Suprapubic skin (tissue), 4 donors: ENCODE measurements around the gene PRSS56. TPM values are rescaled to one million over a fixed set of nuclear protein-coding genes. Genes with fewer than 3 reads are reported as not detected.
"Not testable (repeated sequence)": the region's sequence is repeated elsewhere in the genome, so short reads cannot be mapped to it uniquely, and the experiment has no call there.

Source experiments
- DNase-seq, 2 donors: peaks; one replicate each; pipeline ENCODE4 v3.0.0-alpha.2; 2019; ENCODE audit warnings: low spot score in 2 of 2
- H3K27ac ChIP-seq: fragments of 200-600 bp; sonication (generic); one replicate; pipeline ENCODE4 v1.5.1; 2019
- H3K27me3 ChIP-seq: fragments of 200-600 bp; sonication (generic); one replicate; pipeline ENCODE4 v1.5.1; 2019
- H3K36me3 ChIP-seq: fragments of 200-600 bp; sonication (generic); one replicate; pipeline ENCODE4 v1.5.1; 2019
- H3K4me1 ChIP-seq: fragments of 200-600 bp; sonication (generic); one replicate; pipeline ENCODE4 v1.5.1; 2019
- H3K4me3 ChIP-seq: fragments of 200-600 bp; sonication (generic); one replicate; pipeline ENCODE4 v1.5.1; 2019; ENCODE audit warnings: mild to moderate bottlenecking
- H3K9me3 ChIP-seq: fragments of 200-600 bp; sonication (generic); one replicate; pipeline ENCODE4 v1.5.1; 2019
- EP300 ChIP-seq: sonication (generic); formaldehyde crosslinking; IDR thresholded peaks from one replicate; pipeline ENCODE4 v1.6.1; 2017; ENCODE audit warnings: antibody characterized with exemption
- POLR2A ChIP-seq, 2 donors: fragments of 450-650 bp; IDR thresholded peaks; one replicate each; pipeline ENCODE4 v1.6.1; 2017; ENCODE audit warnings: antibody characterized with exemption in 2 of 2, mild to moderate bottlenecking in 2 of 2, moderate library complexity in 2 of 2
- POLR2AphosphoS5 ChIP-seq, 3 donors: sonication (generic); formaldehyde crosslinking; IDR thresholded peaks; one replicate each; pipeline ENCODE4 v1.6.1; 2017; ENCODE audit warnings: antibody characterized with exemption in 3 of 3
- WGBS: methylation state at CpG from one replicate; pipeline ENCODE4 v1.1.5; 2018; 5-methylcytosine and 5-hydroxymethylcytosine counted together
- total RNA-seq, 4 donors: library from RNA; depleted of rRNA; stranded (reverse); fragments of >200 nt; gene quantifications; one replicate each; pipeline ENCODE4 v1.1.0, GENCODE V29; 2016
- TF ChIP-seq, protein P1 (sequence below), 2 donors: fragments of 200-600 bp in 1 of 2; fragments of 450-650 bp in 1 of 2; sonication (generic) in 1 of 2; IDR thresholded peaks; one replicate each; pipeline ENCODE4 v1.5.1; 2016 to 2019; ENCODE audit warnings: antibody characterized with exemption in 2 of 2, mild to moderate bottlenecking in 1 of 2, moderate library complexity in 1 of 2

PRSS56 gene
- total RNA-seq, 4 donors from 2014 or later, result not detected

DNA sequence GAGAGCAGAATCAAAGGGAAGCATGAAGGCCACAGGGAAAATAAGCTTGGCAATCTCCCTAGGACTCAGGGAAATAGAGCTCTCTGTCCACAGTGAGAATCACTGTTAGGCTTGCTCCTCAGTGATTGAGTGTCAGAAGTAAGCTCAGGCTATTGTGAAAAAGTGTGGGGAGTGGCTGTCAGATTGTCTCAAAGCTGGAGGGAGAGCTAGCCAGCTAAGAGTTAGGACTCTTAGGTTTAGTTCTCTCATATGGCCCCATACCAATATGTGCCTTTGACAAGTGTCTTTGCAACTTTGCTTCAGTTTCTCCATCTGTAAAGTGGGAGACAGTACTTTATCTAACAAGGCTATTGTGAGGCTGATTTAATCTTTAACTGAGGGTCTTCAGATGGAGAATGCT is 47.5 kb downstream of the PRSS56 start:
- TF ChIP-seq, protein P1, sequence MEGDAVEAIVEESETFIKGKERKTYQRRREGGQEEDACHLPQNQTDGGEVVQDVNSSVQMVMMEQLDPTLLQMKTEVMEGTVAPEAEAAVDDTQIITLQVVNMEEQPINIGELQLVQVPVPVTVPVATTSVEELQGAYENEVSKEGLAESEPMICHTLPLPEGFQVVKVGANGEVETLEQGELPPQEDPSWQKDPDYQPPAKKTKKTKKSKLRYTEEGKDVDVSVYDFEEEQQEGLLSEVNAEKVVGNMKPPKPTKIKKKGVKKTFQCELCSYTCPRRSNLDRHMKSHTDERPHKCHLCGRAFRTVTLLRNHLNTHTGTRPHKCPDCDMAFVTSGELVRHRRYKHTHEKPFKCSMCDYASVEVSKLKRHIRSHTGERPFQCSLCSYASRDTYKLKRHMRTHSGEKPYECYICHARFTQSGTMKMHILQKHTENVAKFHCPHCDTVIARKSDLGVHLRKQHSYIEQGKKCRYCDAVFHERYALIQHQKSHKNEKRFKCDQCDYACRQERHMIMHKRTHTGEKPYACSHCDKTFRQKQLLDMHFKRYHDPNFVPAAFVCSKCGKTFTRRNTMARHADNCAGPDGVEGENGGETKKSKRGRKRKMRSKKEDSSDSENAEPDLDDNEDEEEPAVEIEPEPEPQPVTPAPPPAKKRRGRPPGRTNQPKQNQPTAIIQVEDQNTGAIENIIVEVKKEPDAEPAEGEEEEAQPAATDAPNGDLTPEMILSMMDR (IDR thresholded peaks at IDR 0.05), result no peak
- TF ChIP-seq EP300 (no peak), POLR2A (IDR thresholded peaks at IDR 0.05) (no peak), POLR2AphosphoS5 (IDR thresholded peaks at IDR 0.05) (no peak)
- Histone ChIP-seq H3K4me1 (peaks cover 15% of the 10 kb centered on the region), H3K4me3 (no peak overlapping the region), H3K27me3 (no peaks in the 10 kb centered on the region), H3K9me3 (no peaks in the 10 kb centered on the region), H3K36me3 (peaks cover 88% of the 10 kb centered on the region), H3K27ac (no peak overlapping the region)
- no peak for DNase-seq

DNA sequence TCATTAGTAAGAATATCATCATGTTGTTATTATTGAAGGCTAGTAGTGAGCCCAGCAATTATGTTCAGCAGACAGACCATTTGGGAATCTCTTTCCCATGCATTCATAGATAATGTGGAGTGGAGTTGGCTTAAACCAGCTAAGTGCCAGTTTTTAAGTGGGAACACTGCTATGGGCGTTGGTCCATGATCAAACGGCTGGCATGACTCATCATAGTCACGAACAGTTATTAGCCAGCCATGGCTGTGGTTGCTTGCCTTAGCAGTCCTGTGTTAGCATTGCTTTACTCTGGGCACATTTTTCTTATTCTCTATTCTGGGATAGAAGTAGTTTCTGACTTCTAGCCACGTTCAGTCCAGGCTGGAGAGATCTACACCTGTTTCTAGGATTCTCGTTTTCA is 48.0 kb downstream of the PRSS56 start:
- H3K9me3 ChIP-seq, result no peaks in the 10 kb centered on the region
- no peak for DNase-seq
- H3K36me3 ChIP-seq, result peaks cover 85% of the 10 kb centered on the region
- TF ChIP-seq POLR2AphosphoS5 (IDR thresholded peaks at IDR 0.05) (no peak), POLR2A (IDR thresholded peaks at IDR 0.05) (no peak), EP300 (no peak)
- TF ChIP-seq, protein P1 (IDR thresholded peaks at IDR 0.05), result no peak
- no peaks in the 10 kb centered on the region for H3K27me3 ChIP-seq
- 45% methylated on average over 5 of the region's 5 CpGs for WGBS
- H3K4me3 ChIP-seq, result no peak overlapping the region
- no peak overlapping the region for H3K27ac ChIP-seq
- peaks cover 15% of the 10 kb centered on the region for H3K4me1 ChIP-seq

DNA sequence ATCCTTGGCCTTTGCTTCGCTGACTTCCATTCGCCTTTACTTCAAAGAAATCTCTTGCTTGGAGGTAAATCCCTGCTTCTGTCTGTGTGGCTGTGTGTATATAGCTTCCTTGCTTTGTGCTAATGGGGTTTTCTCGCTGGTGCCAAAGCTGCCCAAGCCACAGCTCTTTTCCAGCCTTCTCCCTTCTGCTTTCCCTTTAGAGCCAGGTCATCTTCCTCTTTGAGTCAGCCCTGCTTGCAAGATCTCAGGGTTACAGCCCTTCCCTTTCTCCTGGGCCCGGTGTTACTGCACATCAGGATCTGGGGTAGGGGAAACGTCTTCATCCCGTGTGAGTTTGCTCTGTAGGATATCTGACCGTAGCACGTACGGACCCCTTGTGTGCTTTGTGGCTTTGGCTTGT is 49.4 kb downstream of the PRSS56 start:
- no peak for DNase-seq
- whole genome bisulfite sequencing, result 97% methylated on average over 9 of the region's 9 CpGs
- peaks cover 84% of the 10 kb centered on the region for H3K36me3 ChIP-seq

DNA sequence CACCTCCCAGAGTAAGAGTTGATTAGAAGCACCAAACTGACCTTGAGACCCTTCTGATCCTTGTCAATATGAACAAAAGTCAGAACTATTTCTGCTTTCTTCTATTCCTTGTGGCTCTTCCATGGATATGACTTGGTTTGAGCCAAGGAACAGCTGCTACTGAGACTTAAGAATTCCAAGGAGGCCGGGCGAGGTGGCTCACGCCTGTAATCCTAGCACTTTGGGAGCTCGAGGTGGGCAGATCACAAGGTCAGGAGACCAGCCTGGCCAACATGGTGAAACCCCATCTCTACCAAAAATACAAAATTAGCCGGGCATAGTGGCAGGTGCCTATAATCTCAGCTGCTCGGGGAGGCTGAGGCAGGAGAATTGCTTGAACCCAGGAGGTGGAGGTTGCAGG is 50.3 kb downstream of the PRSS56 start:
- peaks cover 84% of the 10 kb centered on the region for H3K36me3 ChIP-seq

More for the DNA sequence above, 49.4 kb downstream of the PRSS56 start:
- no peaks in the 10 kb centered on the region for H3K9me3 ChIP-seq
- peaks cover 15% of the 10 kb centered on the region for H3K4me1 ChIP-seq
- TF ChIP-seq POLR2A (IDR thresholded peaks at IDR 0.05), result no peak
- TF ChIP-seq EP300, result no peak
- TF ChIP-seq POLR2AphosphoS5 (IDR thresholded peaks at IDR 0.05), result no peak
- TF ChIP-seq, protein P1 (IDR thresholded peaks at IDR 0.05), result no peak
- H3K27ac ChIP-seq, result no peak overlapping the region
- H3K4me3 ChIP-seq, result no peak overlapping the region
- H3K27me3 ChIP-seq, result no peaks in the 10 kb centered on the region

DNA sequence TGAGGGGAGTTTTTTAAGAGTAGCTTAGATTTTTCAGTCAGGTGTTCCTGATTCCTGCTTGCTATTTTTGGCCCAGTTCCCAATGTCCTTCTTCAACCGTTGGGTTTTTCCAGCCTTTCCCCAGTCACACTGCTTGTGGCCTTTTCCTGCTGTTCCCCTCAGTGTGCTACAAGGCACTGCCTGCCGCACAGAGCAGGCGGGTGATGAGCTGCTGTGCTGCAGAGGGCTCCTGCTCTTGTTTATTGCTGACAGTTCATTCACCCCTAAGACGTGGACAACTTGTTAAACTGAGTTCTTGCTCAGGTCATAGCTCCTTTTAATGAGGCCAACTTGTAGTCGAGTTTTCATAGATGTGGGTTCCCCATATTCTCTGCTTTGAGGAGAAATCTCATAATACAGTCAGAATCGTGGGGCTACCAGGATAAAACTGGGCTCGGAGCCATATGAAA is 50.9 kb downstream of the PRSS56 start:
- H3K36me3 ChIP-seq, result peaks cover 78% of the 10 kb centered on the region
- peaks cover 15% of the 10 kb centered on the region for H3K4me1 ChIP-seq
- H3K27ac ChIP-seq, result no peak overlapping the region
- 74% methylated on average over 7 of the region's 7 CpGs for WGBS
- TF ChIP-seq EP300 (no peak), POLR2AphosphoS5 (IDR thresholded peaks at IDR 0.05) (no peak), POLR2A (IDR thresholded peaks at IDR 0.05) (no peak)
- TF ChIP-seq, protein P1 (IDR thresholded peaks at IDR 0.05), result no peak
- no peak overlapping the region for H3K4me3 ChIP-seq
- H3K27me3 ChIP-seq, result no peaks in the 10 kb centered on the region
- no peak for DNase-seq
- no peaks in the 10 kb centered on the region for H3K9me3 ChIP-seq

More for the DNA sequence above, 50.3 kb downstream of the PRSS56 start:
- WGBS, result 99% methylated on average over 6 of the region's 6 CpGs
- not testable (repeated sequence) for H3K9me3 ChIP-seq, H3K4me3 ChIP-seq, DNase-seq, H3K27ac ChIP-seq, H3K27me3 ChIP-seq
- H3K4me1 ChIP-seq, result peaks cover 15% of the 10 kb centered on the region

DNA sequence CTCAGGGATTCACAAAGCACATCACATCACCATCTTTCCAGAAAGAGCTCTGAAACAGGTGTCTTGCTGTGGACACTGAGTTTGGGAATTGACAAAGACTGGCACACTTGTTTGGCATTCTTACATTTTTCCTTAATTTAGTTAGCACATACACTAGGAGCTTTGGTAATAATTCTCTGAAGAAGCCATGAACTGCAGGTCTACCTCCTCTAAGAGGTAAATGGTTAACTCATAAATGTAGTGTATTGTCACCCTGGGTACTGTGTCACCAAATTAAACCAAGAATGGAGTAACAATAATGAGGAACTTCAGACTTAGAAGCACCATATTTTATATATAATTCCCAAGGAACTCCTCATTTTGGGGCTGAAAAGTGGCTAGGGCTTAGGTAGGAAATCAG is 52.9 kb downstream of the PRSS56 start:
- H3K4me3 ChIP-seq, result no peak overlapping the region

More for the DNA sequence above, 52.9 kb downstream of the PRSS56 start:
- Histone ChIP-seq H3K4me1 (peaks cover 6% of the 10 kb centered on the region), H3K27ac (no peak overlapping the region), H3K27me3 (no peaks in the 10 kb centered on the region), H3K9me3 (no peaks in the 10 kb centered on the region), H3K36me3 (peaks cover 59% of the 10 kb centered on the region)
- DNase-seq, result no peak
- no peak for TF ChIP-seq POLR2AphosphoS5 (IDR thresholded peaks at IDR 0.05)
- TF ChIP-seq EP300, result no peak
- TF ChIP-seq POLR2A (IDR thresholded peaks at IDR 0.05), result no peak
- TF ChIP-seq, protein P1 (IDR thresholded peaks at IDR 0.05), result no peak
